Natural killer cell (primary cell): ENCODE measurements around the gene PLAAT3. TPM values are rescaled to one million over a fixed set of nuclear protein-coding genes. Genes with fewer than 3 reads are reported as not detected.
"Not testable (repeated sequence)": the region's sequence is repeated elsewhere in the genome, so short reads cannot be mapped to it uniquely, and the experiment has no call there.

Experiments used
- ATAC-seq, 3 donors: fragments of 150-1000 bp in 2 of 3; fragments of 200-7000 bp in 1 of 3; cut with Tn5 transposase; 1 replicate in 1 of 3; 2 replicates in 2 of 3; pipeline ENCODE4 v1.10.0; 2021; ENCODE audit warnings: mild to moderate bottlenecking in 2 of 3, moderate library complexity in 2 of 3
- DNase-seq, 2 donors: peaks; one replicate each; pipeline versions ENCODE4 v3.0.0 to v3.0.0-alpha.2; 2013 to 2021; ENCODE audit warnings: mixed read lengths in 1 of 2
- H3K27ac ChIP-seq: one replicate; pipeline ENCODE4 v1.5.1; 2013; ENCODE audit warnings: mild to moderate bottlenecking, low read length
- H3K27me3 ChIP-seq: one replicate; pipeline ENCODE4 v1.6.1; 2013; ENCODE audit warnings: low read length; ENCODE audit not compliant: control insufficient read depth, insufficient read depth
- H3K36me3 ChIP-seq: one replicate; pipeline ENCODE4 v1.6.1; 2013; ENCODE audit warnings: low read length; ENCODE audit not compliant: control insufficient read depth, insufficient read depth
- H3K4me1 ChIP-seq: one replicate; pipeline ENCODE4 v1.6.1; 2013; ENCODE audit warnings: low read length; ENCODE audit not compliant: control insufficient read depth, insufficient read depth
- H3K4me3 ChIP-seq: one replicate; pipeline ENCODE4 v1.5.1; 2013; ENCODE audit warnings: low read length
- H3K9me3 ChIP-seq: one replicate; pipeline ENCODE4 v1.6.1; 2013; ENCODE audit warnings: low read length; ENCODE audit not compliant: control insufficient read depth, insufficient read depth
- H3K27ac Mint-ChIP-seq, 2 donors: one replicate each; pipeline ENCODE4 v1.8.0; 2022; ENCODE audit warnings: mild to moderate bottlenecking in 2 of 2, mixed read lengths in 2 of 2, moderate library complexity in 1 of 2
- H3K27me3 Mint-ChIP-seq, 2 donors: one replicate each; pipeline ENCODE4 v1.8.0; 2022; ENCODE audit warnings: low read depth in 2 of 2, mixed read lengths in 2 of 2
- H3K36me3 Mint-ChIP-seq: one replicate; pipeline ENCODE4 v1.8.0; 2022; ENCODE audit warnings: mixed read lengths
- H3K4me1 Mint-ChIP-seq, 2 donors: one replicate each; pipeline ENCODE4 v1.8.0; 2022; ENCODE audit warnings: mixed read lengths in 2 of 2
- H3K4me3 Mint-ChIP-seq: one replicate; pipeline ENCODE4 v1.8.0; 2022; ENCODE audit warnings: mild to moderate bottlenecking, moderate library complexity, mixed read lengths
- H3K9me3 Mint-ChIP-seq, 2 donors: one replicate each; pipeline ENCODE4 v1.8.0; 2022; ENCODE audit warnings: mixed read lengths in 2 of 2
- WGBS: methylation state at CpG from one replicate; pipeline ENCODE4 v1.1.7; 2013; ENCODE audit warnings: missing lambda C conversion rate; ENCODE audit not compliant: insufficient coverage; 5-methylcytosine and 5-hydroxymethylcytosine counted together
- intact Hi-C: fragments of 100-400 bp; cut with micrococcal nuclease; formaldehyde crosslinking; loops from one replicate; pipeline ENCODE4 v1.14.2; 2022
- total RNA-seq, 4 donors: library from RNA; stranded (reverse); fragments of 120-200 nt in 1 of 4; gene quantifications; one replicate each; pipeline versions ENCODE4 v1.2.3 to v1.2.4, GENCODE V29; 2013 to 2022
- TF ChIP-seq, protein P1 (sequence below): fragments of 200-600 bp; IDR thresholded peaks from one replicate; pipeline ENCODE4 v1.8.0; 2022; ENCODE audit warnings: antibody characterized with exemption

Gene PLAAT3
- total RNA-seq, 3 donors from 2014 or later (not counting 1 experiment from before 2014, with no cell fraction given): 32.5 to 34.1 (median 34.1) TPM

DNA sequence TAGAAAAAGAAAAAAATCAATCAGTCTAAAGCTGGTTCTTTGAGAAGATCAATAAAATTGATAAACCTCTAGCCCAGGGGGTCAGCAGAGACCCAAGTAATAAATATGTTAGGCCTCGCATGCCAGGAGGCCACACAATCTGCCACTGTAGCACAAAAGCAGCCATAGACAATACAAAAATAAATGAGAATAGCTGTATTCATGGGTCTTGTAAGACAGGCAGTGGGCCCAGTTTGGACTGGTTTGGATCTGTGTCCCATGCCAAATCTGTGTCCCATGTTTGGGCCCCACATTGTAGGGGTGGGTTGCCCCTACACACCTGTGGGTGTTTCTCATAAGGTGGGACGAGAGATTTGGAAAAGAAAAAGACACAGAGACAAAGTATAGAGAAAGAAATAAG is 84.2 kb downstream of the PLAAT3 start:
- no peaks in the 10 kb centered on the region for H3K9me3 ChIP-seq
- no peak overlapping the region for H3K27ac ChIP-seq
- TF ChIP-seq, protein P1, sequence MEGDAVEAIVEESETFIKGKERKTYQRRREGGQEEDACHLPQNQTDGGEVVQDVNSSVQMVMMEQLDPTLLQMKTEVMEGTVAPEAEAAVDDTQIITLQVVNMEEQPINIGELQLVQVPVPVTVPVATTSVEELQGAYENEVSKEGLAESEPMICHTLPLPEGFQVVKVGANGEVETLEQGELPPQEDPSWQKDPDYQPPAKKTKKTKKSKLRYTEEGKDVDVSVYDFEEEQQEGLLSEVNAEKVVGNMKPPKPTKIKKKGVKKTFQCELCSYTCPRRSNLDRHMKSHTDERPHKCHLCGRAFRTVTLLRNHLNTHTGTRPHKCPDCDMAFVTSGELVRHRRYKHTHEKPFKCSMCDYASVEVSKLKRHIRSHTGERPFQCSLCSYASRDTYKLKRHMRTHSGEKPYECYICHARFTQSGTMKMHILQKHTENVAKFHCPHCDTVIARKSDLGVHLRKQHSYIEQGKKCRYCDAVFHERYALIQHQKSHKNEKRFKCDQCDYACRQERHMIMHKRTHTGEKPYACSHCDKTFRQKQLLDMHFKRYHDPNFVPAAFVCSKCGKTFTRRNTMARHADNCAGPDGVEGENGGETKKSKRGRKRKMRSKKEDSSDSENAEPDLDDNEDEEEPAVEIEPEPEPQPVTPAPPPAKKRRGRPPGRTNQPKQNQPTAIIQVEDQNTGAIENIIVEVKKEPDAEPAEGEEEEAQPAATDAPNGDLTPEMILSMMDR: no peak
- H3K4me3 ChIP-seq: no peak overlapping the region
- no peaks in the 10 kb centered on the region for H3K9me3 Mint-ChIP-seq
- H3K27ac Mint-ChIP-seq: peak overlapping the region; percentile 12
- peaks cover 52 to 53% of the 10 kb centered on the region in 2 donors for H3K4me1 Mint-ChIP-seq
- no peak overlapping the region for H3K4me3 Mint-ChIP-seq
- 96% methylated on average over 2 of the region's 2 CpGs for WGBS
- H3K36me3 Mint-ChIP-seq: no peaks in the 10 kb centered on the region
- H3K4me1 ChIP-seq: peaks cover 35% of the 10 kb centered on the region
- no peaks in the 10 kb centered on the region for H3K27me3 ChIP-seq
- no peak for ATAC-seq
- no peak for DNase-seq
- H3K36me3 ChIP-seq: no peaks in the 10 kb centered on the region
- no peaks in the 10 kb centered on the region for H3K27me3 Mint-ChIP-seq
- intact Hi-C loops: no loop called here

DNA sequence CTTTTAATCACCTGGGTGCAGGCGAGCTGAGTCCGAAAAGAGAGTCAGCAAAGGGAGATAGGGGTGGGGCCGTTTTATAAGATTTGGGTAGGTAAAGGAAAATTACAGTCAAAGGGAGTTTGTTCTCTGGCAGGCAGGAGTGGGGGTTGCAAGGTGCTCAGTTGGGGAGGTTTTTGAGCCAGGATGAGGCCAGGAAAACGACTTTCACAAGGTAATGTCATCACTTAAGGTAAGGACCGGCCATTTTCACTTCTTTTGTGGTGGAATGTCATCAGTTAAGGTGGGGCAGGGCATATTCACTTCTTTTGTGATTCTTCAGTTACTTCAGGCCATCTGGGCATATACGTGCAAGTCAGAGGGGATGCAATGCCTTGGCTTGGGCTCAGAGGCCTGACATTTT is 84.9 kb downstream of the PLAAT3 start:
- WGBS: 91% methylated on average over 6 of the region's 6 CpGs
- ATAC-seq, intact Hi-C loops, H3K27me3 Mint-ChIP-seq, H3K9me3 Mint-ChIP-seq, H3K4me3 ChIP-seq, H3K36me3 Mint-ChIP-seq, H3K36me3 ChIP-seq, H3K27me3 ChIP-seq, H3K27ac ChIP-seq, H3K4me3 Mint-ChIP-seq, H3K9me3 ChIP-seq, DNase-seq: not testable (repeated sequence)
- Mint-ChIP-seq H3K4me1 (peaks cover 48% of the 10 kb centered on the region in 2 donors), H3K27ac (peak overlapping the region; percentile 12)
- peaks cover 29% of the 10 kb centered on the region for H3K4me1 ChIP-seq

GRCh38 chr11:63528729-63529278 is 85.4 kb downstream of the PLAAT3 start:
- H3K4me1 Mint-ChIP-seq: peaks cover 42% of the 10 kb centered on the region in 2 donors
- H3K36me3 Mint-ChIP-seq, H3K27me3 ChIP-seq, H3K27me3 Mint-ChIP-seq, H3K36me3 ChIP-seq, intact Hi-C loops, DNase-seq, H3K27ac ChIP-seq, H3K4me3 Mint-ChIP-seq, H3K9me3 Mint-ChIP-seq, H3K4me3 ChIP-seq, ATAC-seq, H3K9me3 ChIP-seq: not testable (repeated sequence)
- peaks cover 23% of the 10 kb centered on the region for H3K4me1 ChIP-seq
- WGBS: 100% methylated on average over 1 of the region's 3 CpGs
- H3K27ac Mint-ChIP-seq: peak overlapping the region in 1 of 2 donors; percentile 12

DNA sequence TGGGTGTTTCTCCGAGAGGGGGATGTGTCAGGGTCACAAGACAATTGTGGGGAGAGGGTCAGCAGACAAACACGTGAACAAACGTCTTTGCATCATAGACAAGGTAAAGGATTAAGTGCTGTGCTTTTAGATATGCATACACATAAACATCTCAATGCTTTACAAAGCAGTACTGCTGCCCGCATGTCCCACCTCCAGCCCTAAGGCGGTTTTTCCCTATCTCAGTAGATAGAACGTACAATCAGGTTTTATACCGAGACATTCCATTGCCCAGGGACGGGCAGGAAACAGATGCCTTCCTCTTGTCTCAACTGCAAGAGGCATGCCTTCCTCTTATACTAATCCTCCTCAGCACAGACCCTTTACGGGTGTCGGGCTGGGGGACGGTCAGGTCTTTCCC is 86.1 kb downstream of the PLAAT3 start:
- ATAC-seq, H3K9me3 ChIP-seq, H3K4me3 Mint-ChIP-seq, H3K27me3 ChIP-seq, H3K27me3 Mint-ChIP-seq, DNase-seq, intact Hi-C loops, H3K4me3 ChIP-seq, H3K27ac Mint-ChIP-seq, H3K36me3 Mint-ChIP-seq, H3K36me3 ChIP-seq, H3K27ac ChIP-seq, H3K9me3 Mint-ChIP-seq: not testable (repeated sequence)
- peaks cover 35 to 36% of the 10 kb centered on the region in 2 donors for H3K4me1 Mint-ChIP-seq
- WGBS: 86% methylated on average over 1 of the region's 11 CpGs
- H3K4me1 ChIP-seq: peaks cover 18% of the 10 kb centered on the region

DNA sequence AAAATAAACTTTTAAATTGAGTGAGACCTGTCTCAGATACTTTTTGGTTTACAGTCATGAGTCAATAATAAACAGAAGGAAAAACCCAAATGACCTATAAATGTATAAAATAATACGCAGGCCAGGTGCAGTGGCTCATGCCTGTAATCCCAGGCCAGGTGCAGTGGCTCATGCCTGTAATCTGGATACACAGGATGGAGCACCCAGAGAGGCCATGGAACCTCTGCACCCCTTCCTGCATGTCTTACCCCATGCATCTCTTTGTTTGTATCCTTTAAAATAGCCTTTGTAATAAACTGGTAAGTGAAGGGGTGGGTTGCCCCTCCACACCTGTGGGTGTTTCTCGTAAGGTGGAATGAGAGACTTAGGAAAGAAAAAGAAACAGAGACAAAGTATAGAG is 86.6 kb downstream of the PLAAT3 start:
- DNase-seq (no peak), ATAC-seq (no peak)
- TF ChIP-seq, protein P1: no peak
- Mint-ChIP-seq H3K27ac (no peak overlapping the region), H3K36me3 (no peaks in the 10 kb centered on the region), H3K4me3 (no peak overlapping the region), H3K9me3 (no peaks in the 10 kb centered on the region), H3K27me3 (no peaks in the 10 kb centered on the region), H3K4me1 (peaks cover 30 to 31% of the 10 kb centered on the region in 2 donors)
- no peaks in the 10 kb centered on the region for H3K27me3 ChIP-seq
- H3K4me1 ChIP-seq: peaks cover 13% of the 10 kb centered on the region
- no peak overlapping the region for H3K4me3 ChIP-seq
- WGBS: 87% methylated on average over 2 of the region's 2 CpGs
- no peaks in the 10 kb centered on the region for H3K36me3 ChIP-seq
- no peaks in the 10 kb centered on the region for H3K9me3 ChIP-seq
- no peak overlapping the region for H3K27ac ChIP-seq
- intact Hi-C loops: no loop called here

Other genes starting within 250 kb of the PLAAT3 start
- not detected for gene SLC22A9, start 244.6 kb downstream of the PLAAT3 start, total RNA-seq
- gene PLAAT5, start 123.3 kb downstream of the PLAAT3 start, total RNA-seq: 1 to 10 TPM in 1 of 3 donors, under 1 TPM in 2; 0.59 to 3.0 (median 0.95) TPM
- gene LGALS12, start 108.3 kb downstream of the PLAAT3 start, total RNA-seq: 1 to 10 TPM in 1 of 3 donors, under 1 TPM in 2; 0.23 to 1.8 (median 0.38) TPM
- 100 to 1,000 TPM; 204 to 215 (median 210) TPM for gene PLAAT4, start 77.6 kb downstream of the PLAAT3 start, total RNA-seq
- gene PLAAT2, start 51.1 kb downstream of the PLAAT3 start, total RNA-seq: 1 to 10 TPM; 1.6 to 5.6 (median 4.6) TPM
- gene ATL3, start 56.9 kb upstream of the PLAAT3 start, total RNA-seq: 10 to 100 TPM; 35.7 to 46.8 (median 41.6) TPM
- gene RTN3, start 67.1 kb upstream of the PLAAT3 start, total RNA-seq: 10 to 100 TPM; 36.9 to 43.0 (median 37.6) TPM
- gene ZFTA, start 154.3 kb upstream of the PLAAT3 start, total RNA-seq: 1 to 10 TPM; 3.7 to 5.3 (median 4.8) TPM
- gene SPINDOC, start 199.0 kb upstream of the PLAAT3 start, total RNA-seq: 10 to 100 TPM; 15.6 to 25.3 (median 21.1) TPM
- gene MARK2, start 224.7 kb upstream of the PLAAT3 start, total RNA-seq: 10 to 100 TPM; 63.8 to 88.4 (median 80.2) TPM